Lower leg skin (tissue), 3 donors: ENCODE measurements around the gene CCDC182.

Experiments used
- CTCF ChIP-seq, 3 donors: fragments of 450-650 bp; IDR thresholded peaks; one replicate each; pipeline ENCODE4 v1.5.1; 2016; ENCODE audit warnings: antibody characterized with exemption in 3 of 3, mild to moderate bottlenecking in 3 of 3, moderate library complexity in 2 of 3
- POLR2A ChIP-seq, 2 donors: fragments of 450-650 bp; IDR thresholded peaks; one replicate each; pipeline ENCODE4 v1.6.1; 2016 to 2017; ENCODE audit warnings: antibody characterized with exemption in 2 of 2, mild to moderate bottlenecking in 1 of 2, moderate library complexity in 1 of 2

- no peak for TF ChIP-seq CTCF (IDR thresholded peaks at IDR 0.05)
- no peak for TF ChIP-seq POLR2A (IDR thresholded peaks at IDR 0.05)
Observed at GRCh38 chr17:57750895-57751294, 5.8 kb upstream of the CCDC182 start.
